Testis (tissue), 2 donors: ENCODE measurements around the gene VEGFB.

Source experiments
- CTCF ChIP-seq, 3 experiments: fragments of 450-650 bp in 2 of 3; fragments of 200-600 bp in 1 of 3; sonication (generic) in 1 of 3; IDR thresholded peaks; one replicate each; pipeline ENCODE4 v1.5.1; 2016 to 2019; ENCODE audit warnings: antibody characterized with exemption in 3 of 3, mild to moderate bottlenecking in 2 of 3, moderate library complexity in 1 of 3
- POLR2A ChIP-seq: fragments of 450-650 bp; IDR thresholded peaks from one replicate; pipeline ENCODE4 v1.6.1; 2017; ENCODE audit warnings: antibody characterized with exemption, mild to moderate bottlenecking, moderate library complexity

- TF ChIP-seq POLR2A (no peak), CTCF (IDR thresholded peaks at IDR 0.05) (no peak)
These were observed 19.1 kb downstream of the VEGFB start for GRCh38 chr11:64253481-64253880.
